Measurements from ENCODE around the gene ZYX. TPM values are rescaled to one million over a fixed set of nuclear protein-coding genes. Genes with fewer than 3 reads are reported as not detected.

Gene ZYX
- total and polyA plus RNA-seq, 2 of the 13 experiments (the other 11 are each of a cell fraction or from before 2014, with no cell fraction given): 9.9 to 13.7 TPM

GRCh38 chr7:143408686-143409561 lies 27.8 kb downstream of the ZYX start, which contains the start of gene EPHA1 (continued):
- TF ChIP-seq CTCF (CRISPR knock-in tag; IDR thresholded peaks at IDR 0.05): 0 out of 2 replicates have a peak, but pooled peaks have one; percentile 3
- no peak for TF ChIP-seq ZMYM4 (CRISPR knock-in tag; IDR thresholded peaks at IDR 0.05)

- ChIA-PET CTCF (ENCODE audit: low intra/inter-chr PET ratio, low total read pairs) (interaction anchor here (0.7 kb wide), 1 partner anchor 89 kb away, joined by 3 read pairs; no protein-coding TSS in a partner anchor), POLR2A (no interaction called here)
- no peaks in the 10 kb centered on the region for H4K20me1 ChIP-seq (ENCODE audit: insufficient read depth, low read length)
- peaks cover 0 to 6% of the 10 kb centered on the region in 2 experiments; a peak in 2 of 5 replicates for H3K27me3 ChIP-seq (ENCODE audit: control insufficient read depth in 1 of 2, insufficient read depth in 2 of 2, low read length in 2 of 2)
- no peak for TF ChIP-seq JARID2 (CRISPR knock-in tag; IDR thresholded peaks at IDR 0.05; ENCODE audit: insufficient replicate concordance)
- no peak for TF ChIP-seq U2AF2 (IDR thresholded peaks at IDR 0.05; ENCODE audit: low read depth, low read length)
- no peak for TF ChIP-seq KMT2B (CRISPR knock-in tag; IDR thresholded peaks at IDR 0.05)
- no peak for TF ChIP-seq ZNF350 (CRISPR knock-in tag; IDR thresholded peaks at IDR 0.05; ENCODE audit: borderline replicate concordance, low read depth)
- no peak for TF ChIP-seq NAIF1 (CRISPR knock-in tag; IDR thresholded peaks at IDR 0.05; ENCODE audit: borderline replicate concordance)
- no peak for TF ChIP-seq ZSCAN31 (CRISPR knock-in tag; IDR thresholded peaks at IDR 0.05; ENCODE audit: low read depth)
- TF ChIP-seq ZNF33B (CRISPR knock-in tag; IDR thresholded peaks at IDR 0.05): no peak
- no peak for TF ChIP-seq NFE2 (CRISPR knock-in tag; IDR thresholded peaks at IDR 0.05)
- no peak for TF ChIP-seq RELA (CRISPR knock-in tag; IDR thresholded peaks at IDR 0.05)
- TF ChIP-seq CEBPG (CRISPR knock-in tag; IDR thresholded peaks at IDR 0.05): no peak
- no TSS peak for BruUV-seq (replicated peaks)
- H3K9me3 ChIP-seq (ENCODE audit: low read length): no peaks in the 10 kb centered on the region
- ATAC-seq: no peak
- no peak overlapping the region for H2AFZ ChIP-seq (ENCODE audit: low read length)
- peaks cover 38% of the 10 kb centered on the region for H3K4me1 ChIP-seq (ENCODE audit: insufficient read depth, low read length)
- no peak overlapping the region for H3K4me3 ChIP-seq (replicated peaks in 1 of 3; ENCODE audit: insufficient read depth in 1 of 3, low read depth in 2 of 3, low read length in 3 of 3)
- intact Hi-C loops (cut with micrococcal nuclease; ENCODE audit: unreplicated experiment) (no loop called here), in situ Hi-C loops (cut with HindIII; ENCODE audit: extremely low pct_ligation_motif_present, low pct_unique_long_range_greater_than_20kb) (no loop called here)
- H3K4me2 ChIP-seq (ENCODE audit: low read depth, low read length): no peak overlapping the region
- under 1% methylated on average over 6 of the region's 6 CpGs for WGBS (ENCODE audit: low lambda C conversion rate)
- H3K36me3 ChIP-seq (replicated peaks in 1 of 2; ENCODE audit: control insufficient read depth in 1 of 2, insufficient read depth in 2 of 2, low read length in 2 of 2): no peaks in the 10 kb centered on the region
- H3K9ac ChIP-seq (ENCODE audit: insufficient read depth, low read depth, low read length): no peak overlapping the region
- DNase-seq (ENCODE audit: low spot score): no peak
- H3K79me2 ChIP-seq (ENCODE audit: insufficient read depth, low read length): no peaks in the 10 kb centered on the region
- H3K27ac ChIP-seq (ENCODE audit: extremely low read length, insufficient read depth, low read length): no peak overlapping the region
- no peak for FAIRE-seq
Measured at GRCh38 chr7:143410521-143411004, 29.4 kb downstream of the ZYX start.

Data from HepG2 (cell line).